Keratinocyte (primary cell): ENCODE data around the gene TRIM45. TPM values are rescaled to one million over a fixed set of nuclear protein-coding genes. Genes with fewer than 3 reads are reported as not detected.

Experiments
- DNase-seq: peaks from one replicate; pipeline ENCODE4 v3.0.0-alpha.2; 2011; ENCODE audit warnings: low read depth, missing footprints, low spot score
- FAIRE-seq: peaks from 2 replicates; lab custom pipeline; 2011; peaks lifted over from hg19 to GRCh38; lab: Jason Lieb, UNC
- H2AFZ ChIP-seq: 2 replicates; pipeline ENCODE4 v1.6.0; 2012; ENCODE audit warnings: low read length, control low read depth, inconsistent platforms; ENCODE audit not compliant: control insufficient read depth
- H3K27ac ChIP-seq: 2 replicates; pipeline ENCODE4 v1.5.1; 2011; ENCODE audit warnings: low read length; ENCODE audit not compliant: control insufficient read depth, insufficient read depth
- H3K27me3 ChIP-seq: 3 replicates; pipeline ENCODE4 v1.6.0; 2011; ENCODE audit warnings: low read length; ENCODE audit not compliant: control insufficient read depth, insufficient read depth; ENCODE audit errors: extremely low read depth
- H3K36me3 ChIP-seq, 2 experiments: 2 replicates in 1 of 2; 3 replicates in 1 of 2; pipeline ENCODE4 v1.5.1; 2011; ENCODE audit warnings: low read length in 2 of 2, mild to moderate bottlenecking in 1 of 2; ENCODE audit not compliant: control insufficient read depth in 2 of 2, insufficient read depth in 2 of 2; ENCODE audit errors: extremely low read depth in 1 of 2
- H3K4me1 ChIP-seq: 3 replicates; pipeline ENCODE4 v1.5.1; 2011; ENCODE audit warnings: low read length; ENCODE audit not compliant: control insufficient read depth, insufficient read depth; ENCODE audit errors: extremely low read depth
- H3K4me2 ChIP-seq: 3 replicates; pipeline ENCODE4 v1.6.0; 2011; ENCODE audit warnings: low read depth, low read length; ENCODE audit not compliant: control insufficient read depth, insufficient read depth; ENCODE audit errors: extremely low read depth
- H3K4me3 ChIP-seq, 3 experiments: fragments of 200-600 bp in 1 of 3; sonication (generic) in 1 of 3; 2 replicates in 2 of 3; 3 replicates in 1 of 3; pipeline ENCODE4 v1.5.1; 2011 to 2016; ENCODE audit warnings: low read length in 3 of 3, mild to moderate bottlenecking in 3 of 3, control low read depth in 2 of 3, inconsistent platforms in 1 of 3, low read depth in 1 of 3, mixed read lengths in 1 of 3, mixed run types in 1 of 3, moderate library complexity in 1 of 3; ENCODE audit not compliant: control insufficient read depth in 2 of 3, insufficient read depth in 2 of 3; ENCODE audit errors: extremely low read depth in 1 of 3
- H3K79me2 ChIP-seq: 2 replicates; pipeline ENCODE4 v1.6.0; 2012; ENCODE audit warnings: low read length; ENCODE audit not compliant: control insufficient read depth, insufficient read depth
- H3K9ac ChIP-seq: 3 replicates; pipeline ENCODE4 v1.6.0; 2011; ENCODE audit warnings: low read length; ENCODE audit not compliant: control insufficient read depth, insufficient read depth; ENCODE audit errors: extremely low read depth
- H3K9me1 ChIP-seq: 3 replicates; pipeline ENCODE4 v1.6.0; 2011; ENCODE audit warnings: low read length; ENCODE audit not compliant: control insufficient read depth, insufficient read depth; ENCODE audit errors: extremely low read depth
- H3K9me3 ChIP-seq: 2 replicates; pipeline ENCODE4 v1.5.1; 2012; ENCODE audit warnings: low read depth, low read length; ENCODE audit not compliant: control insufficient read depth
- H4K20me1 ChIP-seq: 3 replicates; pipeline ENCODE4 v1.6.0; 2011; ENCODE audit warnings: low read length; ENCODE audit not compliant: control insufficient read depth, insufficient read depth; ENCODE audit errors: extremely low read depth
- CTCF ChIP-seq, 3 experiments: IDR thresholded peaks in 1 of 3; conservative IDR thresholded peaks in 1 of 3; optimal IDR thresholded peaks in 1 of 3; 2 replicates in 2 of 3; 3 replicates in 1 of 3; pipeline versions ENCODE3 to v1.5.1; 2011; ENCODE audit warnings: low read length in 3 of 3, mild to moderate bottlenecking in 3 of 3, moderate library complexity in 2 of 3, control low read depth in 1 of 3, inconsistent platforms in 1 of 3; ENCODE audit not compliant: insufficient read depth in 2 of 3; ENCODE audit errors: extremely low read depth in 1 of 3
- EZH2 ChIP-seq: IDR thresholded peaks from one replicate; pipeline ENCODE4 v1.6.1; 2012; ENCODE audit warnings: inconsistent platforms, mild to moderate bottlenecking, low read length, moderate library complexity
- dilution Hi-C: fragments of 300-500 bp; cut with MboI; formaldehyde crosslinking; loops from one replicate; pipeline ENCODE4 v1.7.0; 2020; ENCODE audit warnings: low sequenced_read_pairs; ENCODE audit not compliant: extremely low pct_ligation_motif_present
- polyA plus RNA-seq, 5 experiments: library from polyadenylated mRNA; depleted of rRNA in 3 of 5; stranded (reverse) in 3 of 5; stranded (forward) in 1 of 5; unstranded in 1 of 5; fragments of >200 nt; gene quantifications; 1 replicate in 1 of 5; 2 replicates in 3 of 5; 3 replicates in 1 of 5; pipeline versions ENCODE4 v1.2.1 to v1.2.3, GENCODE V29; 2011 to 2012; ENCODE audit warnings: missing spikeins in 2 of 5, low read depth in 1 of 5, low replicate concordance in 1 of 5

Gene TRIM45
- polyA plus RNA-seq, 1 donor (not counting 4 experiments of a cell fraction or from before 2014, with no cell fraction given), result 2.7 TPM

GRCh38 chr1:117077267-117077666, 44.3 kb downstream of the TRIM45 start:
- FAIRE-seq, result peak; percentile 84

GRCh38 chr1:117076648-117077047, 44.9 kb downstream of the TRIM45 start:
- Histone ChIP-seq H3K36me3 (peaks cover 19 to 39% of the 10 kb centered on the region in 2 experiments), H3K9me3 (no peaks in the 10 kb centered on the region), H3K4me3 (no peak overlapping the region), H2AFZ (no peak overlapping the region), H3K9me1 (no peaks in the 10 kb centered on the region), H3K79me2 (peaks cover 3% of the 10 kb centered on the region), H3K27ac (peak overlapping the region; percentile 79), H3K4me2 (no peak overlapping the region), H4K20me1 (no peaks in the 10 kb centered on the region), H3K9ac (peak overlapping the region; percentile 28), H3K4me1 (peaks cover 12% of the 10 kb centered on the region), H3K27me3 (no peaks in the 10 kb centered on the region)
- dilution Hi-C loops, result no loop called here
- DNase-seq (no peak), FAIRE-seq (no peak)
- TF ChIP-seq CTCF (optimal IDR thresholded peaks at IDR 0.05 in 1 of 3, IDR thresholded peaks at IDR 0.05 in 1 of 3, conservative IDR thresholded peaks at IDR 0.05 in 1 of 3; ENCODE audit: extremely low read depth in 1 of 3, insufficient read depth in 2 of 3, low read length in 3 of 3) (no peak), EZH2 (no peak)

More at GRCh38 chr1:117077267-117077666, 44.3 kb downstream of the TRIM45 start:
- Histone ChIP-seq H3K27ac (peak overlapping the region; percentile 82), H3K4me1 (peaks cover 12% of the 10 kb centered on the region), H4K20me1 (no peaks in the 10 kb centered on the region), H3K27me3 (no peaks in the 10 kb centered on the region), H3K9ac (peak overlapping the region; percentile 14), H3K9me3 (no peaks in the 10 kb centered on the region), H3K4me2 (peak overlapping the region; percentile 15), H3K36me3 (peaks cover 19 to 45% of the 10 kb centered on the region in 2 experiments), H3K9me1 (no peaks in the 10 kb centered on the region), H3K4me3 (no peak overlapping the region), H2AFZ (peak overlapping the region; percentile 36), H3K79me2 (no peaks in the 10 kb centered on the region)
- DNase-seq, result peak; percentile 91
- TF ChIP-seq EZH2, result no peak
- TF ChIP-seq CTCF (optimal IDR thresholded peaks at IDR 0.05 in 1 of 3, IDR thresholded peaks at IDR 0.05 in 1 of 3, conservative IDR thresholded peaks at IDR 0.05 in 1 of 3; ENCODE audit: extremely low read depth in 1 of 3, insufficient read depth in 2 of 3, low read length in 3 of 3), result no peak
- dilution Hi-C loops, result no loop called here
